ENCODE data around the gene SLC39A11.
A peak's percentile ranks its signal among the peaks of the same experiment; 100 is the strongest.

Gene SLC39A11

GRCh38 chr17:72865954-72866353 lies 226.5 kb downstream of the SLC39A11 start:
- Histone ChIP-seq H3K27ac (no peak overlapping the region), H3K36me3 (peaks cover 5% of the 10 kb centered on the region)
- TF ChIP-seq, protein P1, sequence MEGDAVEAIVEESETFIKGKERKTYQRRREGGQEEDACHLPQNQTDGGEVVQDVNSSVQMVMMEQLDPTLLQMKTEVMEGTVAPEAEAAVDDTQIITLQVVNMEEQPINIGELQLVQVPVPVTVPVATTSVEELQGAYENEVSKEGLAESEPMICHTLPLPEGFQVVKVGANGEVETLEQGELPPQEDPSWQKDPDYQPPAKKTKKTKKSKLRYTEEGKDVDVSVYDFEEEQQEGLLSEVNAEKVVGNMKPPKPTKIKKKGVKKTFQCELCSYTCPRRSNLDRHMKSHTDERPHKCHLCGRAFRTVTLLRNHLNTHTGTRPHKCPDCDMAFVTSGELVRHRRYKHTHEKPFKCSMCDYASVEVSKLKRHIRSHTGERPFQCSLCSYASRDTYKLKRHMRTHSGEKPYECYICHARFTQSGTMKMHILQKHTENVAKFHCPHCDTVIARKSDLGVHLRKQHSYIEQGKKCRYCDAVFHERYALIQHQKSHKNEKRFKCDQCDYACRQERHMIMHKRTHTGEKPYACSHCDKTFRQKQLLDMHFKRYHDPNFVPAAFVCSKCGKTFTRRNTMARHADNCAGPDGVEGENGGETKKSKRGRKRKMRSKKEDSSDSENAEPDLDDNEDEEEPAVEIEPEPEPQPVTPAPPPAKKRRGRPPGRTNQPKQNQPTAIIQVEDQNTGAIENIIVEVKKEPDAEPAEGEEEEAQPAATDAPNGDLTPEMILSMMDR (IDR thresholded peaks at IDR 0.05; ENCODE audit: low read depth, low read length), result no peak

DNA sequence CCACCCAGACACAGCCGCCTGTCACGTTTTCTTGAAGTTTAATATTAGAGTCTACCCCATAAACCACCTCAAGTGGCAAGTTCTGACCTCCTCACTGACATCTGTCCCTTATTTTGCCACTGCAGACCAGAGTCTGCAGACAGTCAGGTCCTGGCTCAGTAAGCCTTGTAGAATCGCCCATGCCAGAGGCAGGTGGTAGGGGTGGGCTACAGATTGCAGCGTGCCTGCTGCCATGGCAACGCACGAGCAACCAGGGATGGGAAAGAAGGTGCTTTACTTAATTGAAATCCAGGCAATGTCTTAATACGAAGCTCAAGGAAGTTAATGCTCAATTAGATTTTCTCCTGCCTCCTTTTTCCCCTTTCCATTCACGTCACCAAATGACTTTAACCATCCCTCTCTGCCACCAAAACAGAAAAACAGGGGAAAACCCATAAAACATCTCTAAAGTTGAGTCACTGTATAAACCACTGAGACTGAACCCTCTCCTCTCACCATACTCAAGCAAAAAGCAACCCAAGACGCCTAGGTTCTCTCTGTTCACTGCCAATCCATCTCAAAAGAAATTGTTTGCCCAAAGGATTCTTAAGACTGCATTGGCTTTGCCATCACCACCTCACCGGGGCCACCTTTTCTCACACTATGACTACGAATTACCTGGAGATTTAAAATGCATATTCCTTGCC lies 228.8 kb downstream of the SLC39A11 start:
- Histone ChIP-seq H3K27ac (no peak overlapping the region), H3K36me3 (peaks cover 5% of the 10 kb centered on the region), H3K9me3 (ENCODE audit: severe bottlenecking) (peaks cover 13% of the 10 kb centered on the region), H3K4me3 (ENCODE audit: low read depth, low read length) (no peak overlapping the region), H3K27me3 (ENCODE audit: insufficient read depth, low read depth, severe bottlenecking) (no peaks in the 10 kb centered on the region)
- peak; percentile 82 for DNase-seq
- TF ChIP-seq, protein P1 (IDR thresholded peaks at IDR 0.05; ENCODE audit: low read depth, low read length), result no peak

More at GRCh38 chr17:72865954-72866353, 226.5 kb downstream of the SLC39A11 start:
- no peak for DNase-seq
- Histone ChIP-seq H3K27me3 (ENCODE audit: insufficient read depth, low read depth, severe bottlenecking) (no peaks in the 10 kb centered on the region), H3K9me3 (ENCODE audit: severe bottlenecking) (peaks cover 8% of the 10 kb centered on the region), H3K4me3 (ENCODE audit: low read depth, low read length) (no peak overlapping the region)

DNA sequence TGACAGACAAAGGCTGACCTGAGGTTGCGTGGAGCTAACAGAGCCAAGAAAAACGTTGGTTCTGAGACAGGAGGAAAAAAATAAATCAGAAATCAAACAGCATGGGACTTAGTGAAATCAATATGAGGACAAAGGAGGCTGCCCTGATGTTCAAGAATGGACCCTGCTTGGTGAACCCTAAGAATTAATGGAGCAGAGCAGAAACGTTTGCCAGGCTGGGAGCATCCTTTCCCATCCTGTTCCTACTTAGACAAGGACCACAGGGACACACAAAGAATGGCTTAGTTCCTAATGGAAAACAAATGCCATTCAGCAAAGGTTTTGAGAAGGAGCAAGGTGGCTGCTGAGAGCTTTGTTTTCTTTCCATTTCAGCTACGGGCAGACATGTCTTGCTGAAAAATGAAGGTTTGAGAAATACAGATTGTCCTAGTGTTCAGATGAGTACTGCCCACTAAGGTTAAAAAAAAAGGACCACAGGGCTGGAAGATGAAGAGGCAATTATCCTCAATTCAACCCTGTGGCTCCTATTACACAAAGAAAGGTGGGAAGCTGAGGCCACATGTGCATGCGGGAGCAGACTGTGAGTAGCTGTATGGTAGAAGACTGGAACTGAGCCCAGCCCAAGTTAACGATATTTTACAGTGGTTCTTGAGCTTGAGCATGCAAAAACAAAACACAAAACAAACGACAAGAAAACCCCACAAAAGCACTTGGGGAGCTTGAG lies 230.1 kb downstream of the SLC39A11 start:
- H3K36me3 ChIP-seq, result peaks cover 11% of the 10 kb centered on the region
- DNase-seq, result no peak
- no peak overlapping the region for H3K27ac ChIP-seq
- H3K4me3 ChIP-seq (ENCODE audit: low read depth, low read length), result no peak overlapping the region
- peaks cover 20% of the 10 kb centered on the region for H3K9me3 ChIP-seq (ENCODE audit: severe bottlenecking)
- no peaks in the 10 kb centered on the region for H3K27me3 ChIP-seq (ENCODE audit: insufficient read depth, low read depth, severe bottlenecking)
- TF ChIP-seq, protein P1 (IDR thresholded peaks at IDR 0.05; ENCODE audit: low read depth, low read length), result no peak

- Histone ChIP-seq H3K27me3 (ENCODE audit: insufficient read depth, low read depth, severe bottlenecking) (no peaks in the 10 kb centered on the region), H3K4me3 (ENCODE audit: low read depth, low read length) (no peak overlapping the region), H3K27ac (no peak overlapping the region), H3K9me3 (ENCODE audit: severe bottlenecking) (peaks cover 20% of the 10 kb centered on the region), H3K36me3 (peaks cover 11% of the 10 kb centered on the region)
- DNase-seq, result no peak
- TF ChIP-seq, protein P1 (IDR thresholded peaks at IDR 0.05; ENCODE audit: low read depth, low read length), result no peak
Measured at GRCh38 chr17:72861811-72862210, 230.7 kb downstream of the SLC39A11 start.

DNA sequence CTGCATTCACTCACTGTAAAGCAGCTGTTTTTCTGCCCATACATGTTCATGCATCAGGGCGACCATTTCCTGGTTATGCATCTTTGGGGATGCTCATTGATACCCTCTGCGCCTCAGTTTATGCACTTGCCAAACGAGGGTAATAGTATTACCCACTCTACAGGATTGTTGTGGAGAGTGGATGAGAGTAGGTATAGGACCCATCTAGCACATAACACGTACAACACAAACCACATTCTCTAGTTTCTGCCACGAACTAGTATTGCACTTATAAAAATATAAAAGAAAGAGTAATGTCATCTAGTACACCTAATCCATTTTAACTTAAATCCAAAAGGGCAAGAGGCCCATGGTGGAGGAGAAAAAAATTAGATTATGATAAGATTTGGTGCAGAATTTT lies 231.7 kb downstream of the SLC39A11 start:
- TF ChIP-seq, protein P1 (IDR thresholded peaks at IDR 0.05; ENCODE audit: low read depth, low read length), result no peak
- Histone ChIP-seq H3K27me3 (ENCODE audit: insufficient read depth, low read depth, severe bottlenecking) (no peaks in the 10 kb centered on the region), H3K9me3 (ENCODE audit: severe bottlenecking) (peaks cover 15% of the 10 kb centered on the region), H3K4me3 (ENCODE audit: low read depth, low read length) (no peak overlapping the region), H3K27ac (no peak overlapping the region), H3K36me3 (peaks cover 7% of the 10 kb centered on the region)
- no peak for DNase-seq

Data from WERI-Rb-1 (cell line).